ENCODE measurements around the gene SYNGR3.
"Not testable (repeated sequence)": the region's sequence is repeated elsewhere in the genome, so short reads cannot be mapped to it uniquely, and the experiment has no call there.

Gene SYNGR3

GRCh38 chr16:1959269-1960039 lies 30.3 kb upstream of the SYNGR3 start, which contains the start of gene NDUFB10:
Gene NDUFB10 (plus strand): TSS chr16:1959538. CDS start chr16:1959625, 87 bp downstream.
- TF ChIP-seq, protein P1, sequence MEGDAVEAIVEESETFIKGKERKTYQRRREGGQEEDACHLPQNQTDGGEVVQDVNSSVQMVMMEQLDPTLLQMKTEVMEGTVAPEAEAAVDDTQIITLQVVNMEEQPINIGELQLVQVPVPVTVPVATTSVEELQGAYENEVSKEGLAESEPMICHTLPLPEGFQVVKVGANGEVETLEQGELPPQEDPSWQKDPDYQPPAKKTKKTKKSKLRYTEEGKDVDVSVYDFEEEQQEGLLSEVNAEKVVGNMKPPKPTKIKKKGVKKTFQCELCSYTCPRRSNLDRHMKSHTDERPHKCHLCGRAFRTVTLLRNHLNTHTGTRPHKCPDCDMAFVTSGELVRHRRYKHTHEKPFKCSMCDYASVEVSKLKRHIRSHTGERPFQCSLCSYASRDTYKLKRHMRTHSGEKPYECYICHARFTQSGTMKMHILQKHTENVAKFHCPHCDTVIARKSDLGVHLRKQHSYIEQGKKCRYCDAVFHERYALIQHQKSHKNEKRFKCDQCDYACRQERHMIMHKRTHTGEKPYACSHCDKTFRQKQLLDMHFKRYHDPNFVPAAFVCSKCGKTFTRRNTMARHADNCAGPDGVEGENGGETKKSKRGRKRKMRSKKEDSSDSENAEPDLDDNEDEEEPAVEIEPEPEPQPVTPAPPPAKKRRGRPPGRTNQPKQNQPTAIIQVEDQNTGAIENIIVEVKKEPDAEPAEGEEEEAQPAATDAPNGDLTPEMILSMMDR (IDR thresholded peaks at IDR 0.05; ENCODE audit: control extremely low read depth, extremely low read depth, low read depth, missing control alignments), result peak; percentile 84
- peak; percentile 93 for DNase-seq (ENCODE audit: extremely low spot score)
- ChIA-PET POLR2A (interaction anchor here (2.2 kb wide), 1 partner anchor 196 kb away, joined by 9 read pairs; the partner anchor contains the start of gene TRAF7), CTCF (interaction anchor here (2.0 kb wide), 1 partner anchor 13 kb away, joined by 5 read pairs; no protein-coding TSS in a partner anchor)

DNA sequence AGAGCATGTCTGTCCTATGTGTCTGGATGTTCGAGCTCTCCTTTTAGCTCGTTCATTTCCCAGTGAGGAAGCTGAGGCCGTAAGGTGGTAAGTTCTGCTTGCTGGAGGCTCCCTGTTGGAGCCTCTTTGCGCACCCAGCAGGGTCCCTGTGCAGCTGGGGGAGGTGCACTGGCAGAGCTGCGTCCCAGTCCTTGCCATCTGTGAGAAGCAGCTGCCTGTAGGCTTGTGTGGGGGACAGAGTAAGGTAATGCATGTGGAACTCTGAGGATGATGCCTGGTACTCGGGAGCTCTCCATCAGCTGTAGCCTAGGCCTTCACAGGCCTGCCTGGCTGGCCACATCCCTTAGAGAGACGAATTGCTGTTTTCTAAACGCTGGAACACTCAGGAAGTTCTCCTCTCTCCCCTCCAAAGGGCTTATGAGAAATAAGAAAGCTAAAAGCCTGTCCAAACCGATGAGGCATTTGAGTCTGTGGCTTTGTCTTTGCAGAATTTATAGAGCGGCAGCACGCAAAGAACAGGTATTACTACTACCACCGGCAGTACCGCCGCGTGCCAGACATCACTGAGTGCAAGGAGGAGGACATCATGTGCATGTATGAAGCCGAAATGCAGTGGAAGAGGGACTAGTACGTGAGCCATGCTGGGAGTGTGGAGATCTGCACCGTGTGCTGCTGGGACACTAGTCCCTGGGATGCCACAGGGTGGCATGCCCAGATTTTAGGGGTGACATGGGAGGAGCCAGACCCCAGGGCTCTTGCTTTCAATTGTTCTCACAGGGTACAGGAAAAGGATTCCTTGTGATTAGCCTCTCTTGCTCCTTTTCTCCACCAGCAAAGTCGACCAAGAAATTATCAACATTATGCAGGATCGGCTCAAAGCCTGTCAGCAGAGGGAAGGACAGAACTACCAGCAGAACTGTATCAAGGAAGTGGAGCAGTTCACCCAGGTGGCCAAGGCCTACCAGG lies 28.8 kb upstream of the SYNGR3 start:
- no peak for DNase-seq (ENCODE audit: extremely low spot score)
- POLR2A ChIA-PET, result interaction anchor here (1.1 to 2.2 kb wide), 4 partner anchors 18 to 195 kb away, joined by 4 to 9 read pairs (median 4); partner anchors contain the start of genes MSRB1 and TRAF7
- CTCF ChIA-PET, result interaction anchor here (1.1 kb wide), 1 partner anchor 10 kb away, joined by 5 read pairs; no protein-coding TSS in a partner anchor
- TF ChIP-seq, protein P1 (IDR thresholded peaks at IDR 0.05; ENCODE audit: control extremely low read depth, extremely low read depth, low read depth, missing control alignments), result no peak

- TF ChIP-seq, protein P1 (IDR thresholded peaks at IDR 0.05; ENCODE audit: control extremely low read depth, extremely low read depth, low read depth, missing control alignments), result no peak
- no peak for DNase-seq (ENCODE audit: extremely low spot score)
- CTCF ChIA-PET, result interaction anchor here (1.3 kb wide), 1 partner anchor 43 kb away, joined by 4 read pairs; no protein-coding TSS in a partner anchor
- POLR2A ChIA-PET, result interaction anchor here (0.6 to 1.1 kb wide), 2 partner anchors 31 to 65 kb away, joined by 4 read pairs; partner anchors contain the start of gene NHERF2
These were observed 28.1 kb upstream of the SYNGR3 start for GRCh38 chr16:1961651-1962067.

DNA sequence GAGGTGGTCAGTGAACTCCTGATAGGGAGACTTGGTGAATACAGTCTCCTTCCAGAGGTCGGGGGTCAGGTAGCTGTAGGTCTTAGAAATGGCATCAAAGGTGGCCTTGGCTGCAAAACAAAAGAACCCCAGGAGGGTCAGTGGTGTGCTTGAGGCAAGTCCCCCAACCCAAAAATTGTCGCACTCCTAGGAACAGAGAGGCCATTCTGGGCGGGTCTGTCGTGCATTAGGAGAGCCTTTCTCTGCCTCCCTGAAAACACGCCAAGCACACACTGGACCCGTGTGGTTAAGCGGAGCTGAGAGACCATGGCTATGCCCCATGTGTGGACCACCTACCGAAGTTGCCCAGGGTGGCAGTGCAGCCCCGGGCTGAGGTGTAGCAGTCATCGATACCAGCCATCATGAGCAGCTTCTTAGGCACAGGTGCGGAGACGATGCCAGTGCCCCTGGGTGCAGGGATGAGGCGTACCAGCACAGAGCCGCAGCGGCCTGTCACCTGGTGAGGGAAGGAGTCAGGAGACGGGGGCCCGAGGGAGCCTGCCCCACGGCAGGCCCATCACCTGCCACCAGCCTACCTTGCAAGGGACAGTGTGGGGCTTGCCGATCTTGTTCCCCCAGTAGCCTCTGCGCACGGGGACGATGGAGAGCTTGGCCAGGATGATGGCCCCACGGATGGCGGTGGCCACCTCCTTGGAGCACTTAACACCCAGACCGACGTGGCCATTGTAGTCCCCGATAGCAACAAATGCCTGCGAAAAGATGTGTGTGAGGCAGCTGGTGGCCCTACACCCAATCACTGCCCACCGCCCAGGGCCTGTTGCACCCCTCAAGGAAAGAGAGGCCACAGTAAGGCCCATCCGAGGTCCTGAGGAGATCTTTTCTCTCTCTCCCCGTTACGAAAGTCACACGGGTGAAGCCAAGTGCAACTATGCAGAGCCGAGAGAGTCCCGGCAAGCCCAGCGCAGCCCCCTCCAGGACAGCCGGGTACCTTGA lies 27.3 kb upstream of the SYNGR3 start:
- DNase-seq (ENCODE audit: extremely low spot score), result not testable (repeated sequence)
- ChIA-PET POLR2A (interaction anchor here (0.6 to 1.6 kb wide), 4 partner anchors 8 to 65 kb away, joined by 4 to 5 read pairs (median 4); partner anchors contain the start of genes NHERF2, RPL3L and TBL3), CTCF (interaction anchor here (1.3 kb wide), 1 partner anchor 42 kb away, joined by 4 read pairs; no protein-coding TSS in a partner anchor)

DNA sequence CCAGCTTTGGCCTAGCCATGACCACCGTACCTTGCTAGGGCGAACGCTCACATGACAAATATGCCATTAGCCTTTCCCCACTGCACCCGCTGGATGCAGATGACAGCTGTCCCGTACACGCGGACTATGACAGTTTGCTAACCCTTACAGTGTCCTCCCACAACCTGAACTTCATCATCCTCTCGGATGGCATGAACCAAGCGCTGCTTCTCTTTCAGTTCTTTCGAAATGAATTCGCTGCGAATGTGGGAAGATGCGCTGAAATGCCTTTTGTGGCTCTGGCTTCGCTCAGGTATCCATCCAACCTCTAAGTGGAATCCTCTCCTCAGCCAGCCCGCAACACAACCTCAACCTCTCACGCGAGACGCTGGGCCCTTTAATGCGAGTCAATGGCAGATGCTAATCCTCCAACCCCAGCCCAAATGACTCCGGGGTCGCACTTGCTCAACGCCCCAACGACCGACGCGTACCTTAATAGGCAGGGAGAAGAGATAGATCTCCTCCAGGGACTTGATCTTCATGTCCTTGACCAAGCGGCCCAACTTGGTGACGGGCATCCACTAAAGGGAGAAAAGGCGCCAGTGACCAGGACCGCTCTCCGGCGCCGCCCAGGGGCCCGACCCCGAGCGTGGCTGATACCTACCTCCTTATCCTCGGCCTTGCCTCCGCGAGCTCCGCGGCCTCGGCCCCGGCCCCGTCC lies 25.8 kb upstream of the SYNGR3 start:
- ChIA-PET POLR2A (interaction anchor here (0.6 to 2.5 kb wide), 26 partner anchors 8 to 1397 kb away, joined by 3 to 24 read pairs (median 6); partner anchors contain the start of genes ECI1, GFER, MAPK8IP3 and MLST8), CTCF (interaction anchor here (1.0 to 1.1 kb wide), 3 partner anchors 22 to 177 kb away, joined by 3 to 5 read pairs (median 4); no protein-coding TSS in a partner anchor)
- TF ChIP-seq, protein P1 (IDR thresholded peaks at IDR 0.05; ENCODE audit: control extremely low read depth, extremely low read depth, low read depth, missing control alignments), result peak; percentile 46
- no peak for DNase-seq (ENCODE audit: extremely low spot score)
